Measurements from ENCODE around the gene CLNK.
A peak's percentile ranks its signal among the peaks of the same experiment; 100 is the strongest.

The CLNK gene

DNA sequence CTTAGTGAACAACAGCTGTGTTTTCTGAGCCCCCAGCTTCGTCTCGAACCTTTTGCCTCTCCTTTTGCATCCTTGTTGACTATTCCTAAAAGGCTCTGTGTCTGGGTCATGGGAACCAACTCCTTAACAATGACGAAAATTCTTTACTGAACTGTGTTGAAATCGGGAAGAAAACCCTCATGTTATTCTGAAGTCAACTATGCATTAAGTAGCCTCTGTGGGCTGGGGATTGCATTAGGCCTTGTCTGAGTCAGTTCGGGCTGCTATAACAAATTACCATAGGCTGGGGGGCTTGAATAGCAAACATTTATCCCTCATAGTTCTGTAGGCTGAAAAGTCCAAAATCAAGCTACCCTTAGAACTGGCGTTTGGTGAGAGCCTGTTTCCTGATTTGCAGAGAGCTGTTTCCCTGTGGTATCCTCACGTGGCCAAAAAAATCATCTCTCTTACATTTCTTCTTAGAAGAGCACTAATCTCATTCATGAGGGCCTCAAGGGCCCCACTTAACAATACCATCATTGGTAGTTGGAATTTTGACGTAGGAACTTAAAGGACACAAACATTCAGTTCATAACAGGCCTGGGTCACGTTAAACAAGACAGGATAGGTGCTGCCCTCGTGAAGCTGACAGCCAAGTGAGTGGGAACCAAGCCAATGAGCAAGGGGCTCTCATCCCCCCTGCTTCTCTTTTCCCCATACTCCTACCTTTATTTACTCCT is 75.9 kb downstream of the CLNK start:
- DNase-seq = peak; percentile 51

DNA sequence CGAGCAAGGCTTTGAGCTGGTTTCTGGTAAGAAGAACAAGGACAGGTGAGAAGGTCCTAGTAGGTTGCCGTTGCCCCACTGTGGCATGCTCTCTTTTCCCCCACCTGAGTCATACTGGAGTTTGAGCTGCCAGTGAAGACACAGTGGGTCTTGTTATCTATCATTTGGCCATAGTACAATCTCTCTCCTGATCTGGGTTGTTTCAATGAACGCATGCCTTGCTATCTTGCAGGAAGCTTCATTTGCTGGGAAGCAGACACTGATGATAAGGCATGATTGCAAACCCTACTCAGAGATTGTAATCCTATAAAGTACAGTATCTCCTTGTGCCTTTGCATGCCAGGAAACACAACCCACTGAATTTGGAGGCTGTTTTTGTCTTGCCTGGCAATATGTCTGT is 77.4 kb downstream of the CLNK start:
- DNase-seq = no peak

DNA sequence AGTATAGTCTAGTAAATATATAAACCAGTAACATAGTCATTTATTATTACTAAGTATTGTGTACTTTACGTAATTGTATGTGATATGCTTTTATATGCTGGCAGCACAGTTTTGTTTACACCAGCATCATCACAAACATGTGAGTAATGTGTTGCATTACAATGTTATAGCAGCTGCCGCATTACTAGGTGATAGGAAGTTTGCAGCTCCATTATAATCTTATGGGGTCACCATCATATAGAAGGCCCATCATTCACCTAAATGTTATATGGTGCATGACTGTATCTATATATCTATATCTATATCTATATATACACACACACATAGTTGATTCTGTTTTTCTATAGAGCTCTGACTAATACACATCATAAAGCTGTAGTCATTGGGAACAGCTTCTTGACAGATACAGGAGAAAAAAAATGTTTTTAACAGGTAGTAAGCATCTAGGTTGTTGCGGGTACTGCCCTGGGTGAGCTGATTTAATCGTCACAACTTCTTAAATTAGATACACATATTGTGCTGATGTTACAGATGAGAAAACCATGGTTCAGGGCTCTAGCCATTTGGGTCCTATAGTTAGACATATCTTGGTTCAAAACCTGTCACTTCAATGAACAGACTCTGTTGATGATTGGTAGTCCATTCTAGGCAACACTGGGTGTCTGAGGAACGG is 77.9 kb downstream of the CLNK start:
- DNase-seq = no peak

DNA sequence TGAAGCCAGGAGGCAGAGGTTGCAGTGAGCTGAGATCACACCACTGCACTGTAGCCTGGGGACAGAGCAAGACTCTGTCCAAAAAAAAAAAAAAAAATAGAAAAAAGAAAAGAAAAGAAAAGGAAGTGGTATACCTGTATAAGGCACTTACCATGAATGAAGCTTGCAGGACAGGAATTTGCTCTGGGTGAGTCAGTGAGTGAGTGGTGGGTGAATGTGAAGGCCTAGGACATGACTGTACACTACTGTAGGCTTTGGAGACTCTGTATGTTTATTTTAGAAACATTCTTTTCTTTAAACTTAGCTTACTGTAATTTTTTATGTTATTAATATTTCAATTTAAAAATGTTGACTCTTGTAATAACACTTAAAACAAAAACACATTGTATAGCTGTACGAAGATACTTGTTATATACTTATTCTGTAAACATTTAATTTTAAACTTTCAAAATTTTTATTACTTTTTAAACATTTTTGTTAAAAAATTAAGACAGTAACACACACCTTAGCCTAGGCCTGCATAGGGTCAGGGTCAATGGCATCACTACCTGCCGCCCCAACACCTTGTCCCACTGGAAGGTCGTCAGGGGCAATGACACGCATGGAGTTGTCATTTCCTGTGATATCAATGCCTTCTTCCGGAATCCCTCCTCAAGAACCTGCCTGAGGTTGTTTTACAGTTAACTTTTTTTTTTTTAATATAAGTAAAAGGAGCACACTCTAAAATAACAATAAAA is 78.7 kb downstream of the CLNK start:
- peak; percentile 82 for DNase-seq

DNA sequence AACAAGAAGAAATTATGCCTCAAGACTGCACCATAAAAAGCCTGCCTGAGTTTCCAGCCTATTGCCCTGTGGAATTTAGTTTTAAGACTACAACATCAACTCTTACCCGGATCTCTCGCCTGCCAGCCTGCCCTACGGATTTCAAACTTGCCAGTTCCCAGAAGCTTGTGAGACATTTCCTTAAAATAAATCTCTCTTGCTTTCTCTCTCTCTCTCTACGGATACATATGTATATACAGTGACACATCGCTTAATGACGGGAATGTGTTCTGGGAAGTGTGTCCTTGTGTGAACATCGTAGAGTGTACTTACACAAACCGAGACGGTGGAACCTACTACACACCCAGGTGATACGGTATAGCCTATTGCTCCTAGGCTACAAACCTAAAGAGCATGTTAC is 79.5 kb downstream of the CLNK start:
- no peak for DNase-seq

DNA sequence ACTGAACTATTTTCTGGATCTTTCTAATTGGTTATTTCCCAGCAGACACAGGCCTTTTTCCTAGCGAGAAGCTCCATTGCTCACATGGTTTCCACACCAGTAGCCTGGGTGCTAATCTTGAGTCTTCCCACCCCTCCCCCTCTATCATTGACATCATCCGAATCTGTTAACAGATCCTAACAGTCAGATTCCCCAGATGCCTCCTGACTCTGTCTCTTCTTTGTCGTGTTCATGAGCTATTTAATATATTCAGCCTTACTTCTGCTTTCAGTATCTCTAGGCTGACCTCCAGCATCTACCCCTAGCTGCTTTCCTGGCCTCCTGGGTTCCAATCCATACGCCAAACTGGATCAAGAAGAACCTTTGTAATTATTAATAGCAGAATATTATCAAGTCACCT is 85.0 kb downstream of the CLNK start:
- peak; percentile 57 for DNase-seq

DNA sequence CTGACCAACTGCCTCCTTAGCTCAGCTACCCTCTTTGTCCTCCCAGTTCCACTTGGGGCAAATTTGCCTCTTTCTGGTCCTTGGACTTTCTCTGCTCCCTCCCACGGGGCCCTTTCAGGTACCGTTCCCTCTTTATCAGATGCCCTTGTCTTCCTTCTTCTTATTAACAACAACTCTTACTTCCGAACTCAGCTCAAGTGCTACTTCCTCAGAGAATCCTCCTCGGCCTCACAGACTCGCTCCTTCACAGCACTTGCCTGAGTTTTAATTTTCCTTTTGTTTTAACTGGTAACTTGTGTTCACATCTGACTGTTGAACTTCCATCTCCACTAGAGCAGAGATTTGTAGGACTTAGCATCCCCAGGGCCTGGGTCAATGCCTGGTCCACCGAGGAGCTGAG is 85.7 kb downstream of the CLNK start:
- DNase-seq = no peak

DNA sequence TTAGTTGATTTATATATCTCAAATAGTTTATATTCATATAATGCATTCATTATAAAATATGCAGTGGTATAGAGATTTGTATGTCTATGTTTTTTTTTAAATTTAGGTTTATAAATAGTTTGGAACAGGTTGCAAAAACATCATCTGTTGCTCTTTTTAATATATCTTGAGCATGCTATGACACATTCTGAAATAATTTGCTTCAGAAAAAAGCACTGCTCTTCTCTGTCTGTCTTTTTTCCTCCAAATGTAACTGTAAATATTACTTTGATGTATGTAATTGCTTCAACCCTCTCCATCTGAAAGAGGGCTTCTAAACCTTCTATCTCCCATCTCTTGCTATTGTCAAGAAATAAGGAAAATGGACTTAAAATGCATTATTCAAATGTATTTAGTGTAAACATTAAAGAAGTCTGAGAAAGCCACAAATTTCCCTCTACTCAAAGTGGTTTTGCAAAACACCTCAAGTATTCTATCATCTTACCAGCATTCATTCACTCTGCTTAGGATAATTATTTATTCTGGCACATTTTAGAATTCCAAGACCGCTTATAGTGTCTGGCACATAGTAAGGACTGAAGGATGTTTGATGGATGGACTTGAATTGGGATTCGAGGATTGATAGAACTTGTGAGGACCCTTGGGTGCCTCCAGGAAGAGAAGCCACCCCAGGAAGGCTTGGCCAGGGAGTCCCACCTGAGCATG is 87.8 kb downstream of the CLNK start:
- peak; percentile 38 for DNase-seq

DNA sequence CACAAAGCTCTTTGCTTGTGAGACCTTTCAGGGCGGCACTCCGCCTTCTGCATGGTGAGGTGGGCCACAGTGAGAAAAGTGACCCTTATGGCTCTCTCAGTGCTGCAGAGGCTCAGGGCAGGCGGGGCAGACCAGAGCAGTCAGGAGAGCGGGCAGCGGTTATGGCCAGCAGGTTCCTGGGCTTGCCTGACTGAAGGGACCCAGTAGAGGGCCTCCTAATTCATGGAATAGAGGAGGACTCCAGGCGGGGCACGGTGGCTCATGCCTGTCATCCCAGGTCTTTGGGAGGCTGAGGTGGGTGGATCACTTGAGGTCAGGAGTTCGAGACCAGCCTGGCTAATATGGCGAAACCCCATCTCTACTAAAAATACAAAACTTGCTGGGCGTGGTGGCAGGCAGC is 91.4 kb downstream of the CLNK start:
- no peak for DNase-seq

DNA sequence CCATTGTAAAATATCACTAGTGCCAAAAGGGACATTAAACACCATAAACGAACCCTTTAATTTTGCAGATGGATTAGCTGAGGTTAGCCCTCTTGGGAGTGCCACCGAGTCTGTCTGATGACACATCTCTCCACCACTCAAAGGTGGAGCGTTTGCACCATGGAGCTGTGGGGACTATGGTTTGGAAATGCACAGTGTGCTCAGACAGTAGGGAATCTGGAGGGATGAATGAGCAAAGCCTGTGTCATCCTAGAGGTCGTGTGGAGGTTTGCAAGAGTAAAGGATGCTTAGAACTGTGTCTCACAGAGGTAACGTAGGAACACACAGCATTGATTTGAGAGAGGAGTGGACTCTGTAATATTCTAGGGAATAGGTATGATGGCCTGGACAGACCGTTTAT is 93.7 kb downstream of the CLNK start:
- DNase-seq = peak; percentile 78

DNA sequence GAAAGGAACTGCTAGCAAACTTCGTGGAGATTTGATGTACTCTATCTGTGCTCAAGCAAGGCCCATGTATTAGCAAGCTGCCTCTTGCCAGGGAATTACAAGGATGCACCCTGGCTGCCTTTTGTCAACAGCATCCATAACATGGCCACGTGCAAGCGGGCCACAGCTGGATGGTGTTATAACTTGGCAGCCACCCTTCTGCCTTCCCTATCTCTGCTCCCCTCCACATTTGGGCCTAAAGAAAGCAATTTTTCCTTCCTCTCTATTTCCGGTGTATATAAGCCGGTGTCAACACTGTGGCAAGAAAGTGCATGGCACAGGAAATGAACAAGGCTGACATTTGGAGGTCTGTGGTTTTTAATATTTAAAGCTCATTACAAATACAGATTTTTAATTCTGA is 94.8 kb downstream of the CLNK start:
- peak; percentile 56 for DNase-seq

DNA sequence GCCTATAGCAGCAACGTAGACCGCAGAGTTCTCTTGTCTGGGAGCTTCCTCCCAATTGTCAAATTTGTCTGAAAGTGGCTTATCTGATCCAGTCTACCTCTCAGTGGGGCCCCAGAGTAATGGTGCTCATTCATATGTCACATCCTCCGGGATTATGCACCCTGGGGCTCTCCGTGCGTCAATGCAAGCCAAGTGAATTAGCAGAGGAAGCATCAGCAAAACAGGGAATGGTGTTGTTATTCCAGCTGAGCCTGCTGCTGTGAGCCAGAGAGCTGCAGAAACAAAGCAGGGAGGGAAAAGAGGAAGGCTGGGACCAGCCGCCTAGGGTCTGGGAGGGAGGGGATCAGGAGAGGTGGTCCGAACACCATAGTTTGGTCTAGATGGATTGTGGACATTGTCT is 95.2 kb downstream of the CLNK start:
- no peak for DNase-seq

DNA sequence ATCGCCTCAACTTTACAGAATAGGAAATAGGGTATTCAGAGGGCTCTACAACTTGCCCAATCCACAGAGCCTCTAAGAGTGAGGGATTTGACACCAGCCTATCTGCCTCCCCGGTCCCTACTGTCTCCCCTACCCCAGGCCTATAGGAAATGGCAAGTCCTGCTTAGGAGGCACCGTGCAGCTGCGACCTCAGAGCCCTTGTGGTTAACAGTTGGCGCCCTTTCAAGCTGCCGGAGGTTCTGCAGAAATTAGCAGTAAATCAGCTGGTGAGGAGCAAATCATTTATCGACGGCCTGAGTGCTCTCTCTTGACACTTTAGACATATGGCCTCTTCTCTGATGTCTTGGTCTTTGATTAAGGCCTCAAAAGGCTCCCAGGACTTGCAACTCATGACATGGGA is 96.9 kb downstream of the CLNK start:
- no peak for DNase-seq

DNA sequence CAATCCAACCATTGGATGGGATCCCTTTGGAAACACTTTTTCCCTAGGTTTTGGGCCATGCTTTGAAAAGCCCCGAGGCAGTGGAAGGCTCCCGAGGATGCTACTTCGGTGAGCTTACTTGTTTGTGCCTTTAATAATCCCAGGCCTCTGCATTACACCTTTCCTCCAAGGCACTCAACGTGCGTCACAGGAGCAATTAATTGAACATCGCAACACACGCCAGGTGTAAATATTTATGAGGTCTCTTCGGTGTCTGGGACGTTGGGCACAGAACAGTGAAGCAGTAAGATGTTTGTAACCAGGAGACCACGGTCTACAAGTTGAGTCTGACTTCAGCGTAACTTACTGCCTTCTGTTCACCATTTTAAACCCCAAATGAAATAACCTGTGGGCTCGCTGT is 97.3 kb downstream of the CLNK start:
- DNase-seq = no peak

DNA sequence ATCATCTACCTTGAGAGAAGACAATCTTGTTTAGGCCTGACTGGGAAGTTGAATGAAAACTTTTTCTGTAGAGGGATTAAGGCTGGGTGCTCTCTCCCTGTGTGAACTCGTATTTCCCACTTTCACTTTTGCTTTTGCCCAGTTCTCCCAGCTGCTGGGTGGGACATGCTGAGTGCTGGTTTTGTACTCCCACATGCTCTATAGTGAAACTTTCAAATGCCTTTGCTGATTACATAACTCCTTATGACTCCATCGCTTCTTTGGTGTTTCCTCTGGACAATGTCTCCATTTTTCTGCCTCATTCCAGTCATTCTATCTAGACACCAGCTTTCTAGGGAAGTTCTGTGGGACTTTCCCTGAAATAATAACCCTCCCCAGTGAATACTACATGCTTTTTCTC is 100.5 kb downstream of the CLNK start:
- peak; percentile 81 for DNase-seq

DNA sequence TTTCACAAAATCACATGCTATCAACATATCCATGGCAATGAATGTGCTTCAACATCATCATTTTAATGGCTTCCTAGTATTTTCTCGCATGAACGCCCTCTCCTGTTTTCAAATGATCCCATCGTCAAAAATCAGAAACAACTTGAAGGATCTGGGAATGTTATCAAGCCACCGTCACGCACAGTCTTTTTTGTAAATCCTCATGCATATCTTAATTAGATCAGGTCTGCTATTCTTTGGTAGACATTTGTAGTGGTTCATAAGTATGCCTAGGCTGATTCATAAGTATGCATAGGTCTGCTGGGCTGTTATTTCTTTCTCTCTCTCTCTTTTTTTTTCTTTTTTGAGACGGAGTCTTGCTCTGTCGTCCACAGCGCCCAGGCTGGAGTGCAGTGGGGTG is 101.6 kb downstream of the CLNK start:
- DNase-seq = no peak

DNA sequence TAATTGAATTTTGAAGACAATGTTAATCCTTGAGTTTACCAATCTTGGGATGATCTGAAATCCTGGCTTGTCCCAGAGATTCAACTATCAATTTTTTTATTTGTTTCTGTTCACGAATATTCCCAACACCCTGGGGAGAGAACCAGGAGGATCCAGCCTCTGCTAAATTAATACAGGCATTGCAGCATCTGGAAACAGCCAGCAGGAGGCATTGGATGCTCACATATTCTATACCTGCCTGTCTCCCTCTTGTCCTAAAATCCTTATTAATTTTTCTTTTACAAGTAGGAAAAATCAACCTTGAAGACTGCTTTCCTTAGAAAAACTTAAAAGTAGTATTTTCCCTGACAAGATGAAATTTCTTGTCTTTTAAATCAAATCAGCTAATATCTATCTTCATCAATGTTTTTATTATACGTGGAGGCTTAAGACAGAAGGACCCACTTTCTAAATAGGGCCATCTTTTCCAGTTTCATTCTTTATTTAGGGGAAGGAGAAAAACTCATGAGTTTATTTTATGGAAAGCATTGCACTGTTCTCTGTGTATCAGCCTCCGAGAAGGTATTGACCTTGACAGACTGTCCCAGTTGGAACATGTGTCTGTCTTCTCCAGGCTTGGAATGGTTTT is 102.4 kb downstream of the CLNK start:
- DNase-seq = peak; percentile 53

DNA sequence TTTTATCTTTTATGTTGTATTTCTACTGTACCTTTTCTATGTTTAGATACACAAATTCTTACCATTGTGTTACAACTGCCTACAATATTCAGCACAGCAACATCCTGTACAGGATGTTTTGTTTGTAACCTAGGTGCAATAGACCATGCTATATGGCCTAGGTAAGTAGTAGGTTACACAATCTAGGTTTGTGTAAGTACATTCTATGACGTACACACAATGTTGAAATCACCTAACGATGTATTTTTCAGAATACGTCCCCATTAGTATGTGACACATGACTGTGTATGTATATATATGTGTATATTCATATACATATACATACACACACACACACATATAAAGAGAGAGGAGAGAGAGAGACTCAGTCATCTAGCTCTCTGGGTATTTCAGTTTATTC is 103.5 kb downstream of the CLNK start:
- no peak for DNase-seq

DNA sequence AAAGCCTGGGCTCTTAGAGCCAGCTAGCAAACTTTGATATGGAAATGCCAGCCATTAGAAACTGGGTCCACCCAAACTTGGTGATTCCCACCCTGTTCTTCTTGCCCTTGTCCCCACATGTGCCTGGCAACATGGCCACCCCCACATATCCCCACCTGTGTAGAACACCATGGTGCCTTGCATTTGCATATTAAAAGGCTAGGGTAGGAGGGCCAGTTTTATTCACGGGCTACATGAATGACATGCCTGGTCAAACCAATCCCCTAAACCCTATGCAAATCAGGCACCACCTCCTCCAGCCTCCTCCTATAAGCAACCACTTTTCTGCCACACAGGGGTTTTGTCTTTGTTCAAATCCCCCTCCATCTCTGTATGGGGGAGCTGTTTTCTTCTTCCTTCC is 104.9 kb downstream of the CLNK start:
- no peak for DNase-seq

DNA sequence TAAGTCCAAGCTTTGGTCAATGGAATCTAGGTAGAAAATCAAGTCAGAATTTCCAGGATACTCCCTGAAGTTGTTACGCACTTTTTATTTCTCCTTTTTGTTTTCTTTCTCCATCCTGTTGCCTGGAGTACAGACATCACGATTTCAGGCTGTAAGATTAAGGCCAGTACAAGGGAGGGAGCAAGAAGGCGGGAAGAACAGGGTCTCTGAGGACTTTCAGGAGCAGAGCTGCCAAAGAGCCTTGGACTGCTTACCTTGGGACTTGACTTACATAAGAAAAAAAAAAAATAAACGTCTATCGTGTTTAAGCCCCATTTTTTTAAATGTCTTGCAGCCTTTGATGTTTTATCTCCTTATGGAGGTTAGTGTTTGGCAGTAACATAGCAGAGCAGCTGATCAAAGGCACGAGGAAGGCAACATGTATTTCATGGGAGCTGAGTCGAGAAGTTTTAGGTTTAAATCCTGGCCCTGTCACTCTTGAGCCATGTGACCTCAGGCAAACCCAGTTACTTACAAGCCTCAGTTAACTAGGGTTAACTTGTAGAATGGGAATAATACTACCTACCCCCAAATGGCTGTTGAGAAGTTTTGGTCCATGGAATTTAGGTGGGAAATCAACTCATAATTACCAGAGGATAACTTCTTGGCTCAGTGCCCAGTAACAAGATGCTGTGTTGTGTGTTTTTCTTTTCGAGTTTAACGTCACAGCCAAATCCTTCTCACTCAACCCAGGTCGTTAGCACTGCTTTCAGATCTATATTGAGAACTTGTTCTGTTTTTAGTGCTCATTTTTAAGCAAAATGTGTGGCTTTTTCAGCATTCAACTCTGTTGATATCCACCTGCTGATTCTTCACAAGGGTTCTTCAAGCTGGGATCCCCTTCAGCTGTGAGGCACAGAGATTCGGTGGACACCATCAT is 106.8 kb downstream of the CLNK start:
- no peak for DNase-seq

DNA sequence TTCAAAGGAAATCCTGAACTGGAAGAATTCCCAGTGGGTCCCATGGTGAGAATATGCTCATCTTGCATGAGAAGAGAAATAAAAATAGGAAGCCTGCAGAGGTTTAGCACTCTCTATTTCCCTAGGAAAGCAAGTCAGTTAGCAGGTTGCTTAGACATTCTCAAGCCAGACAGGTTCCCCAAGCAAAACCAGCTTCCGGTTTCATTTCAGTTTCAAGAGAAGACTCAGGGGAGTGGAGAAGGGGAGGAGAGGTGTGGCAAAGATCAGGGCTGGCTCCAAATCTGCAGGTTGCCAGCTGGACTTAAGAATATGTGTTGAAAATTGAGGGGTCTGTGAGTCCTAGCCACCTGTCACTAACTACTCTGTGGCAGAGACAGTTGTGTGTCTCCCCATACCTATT is 107.5 kb downstream of the CLNK start:
- no peak for DNase-seq

DNA sequence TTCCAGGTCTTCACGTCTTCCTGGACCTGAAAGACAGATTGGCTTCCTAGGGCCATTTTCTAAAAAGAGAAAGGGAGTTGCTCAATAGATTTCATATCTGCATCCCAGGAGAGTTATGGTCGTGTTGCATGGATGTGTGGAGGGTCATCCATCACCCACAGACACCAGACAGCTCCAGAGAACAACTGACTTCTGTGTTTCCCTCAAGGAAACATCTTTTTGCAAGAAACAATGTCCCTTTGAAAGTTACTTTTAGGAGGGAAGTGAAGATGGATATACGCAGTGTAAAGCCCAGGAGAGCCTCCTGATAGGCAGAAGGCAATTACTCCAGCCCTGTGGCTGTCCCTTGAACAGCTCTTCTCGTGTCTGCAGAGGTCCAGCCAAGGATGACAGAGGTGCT is 108.3 kb downstream of the CLNK start:
- DNase-seq = no peak

Measured in fibroblast of skin of abdomen (primary cell).